ENCODE data around the gene EIF3M.

Gene EIF3M

GRCh38 chr11:32583459-32584271 is at the start of gene EIF3M:
TSS of gene EIF3M (plus strand) at chr11:32583831. CDS start at chr11:32583888, 57 bp downstream.
- no peak for TF ChIP-seq CTCF (IDR thresholded peaks at IDR 0.05; ENCODE audit: borderline replicate concordance, insufficient read depth, low read depth, low read length)
- peak within 1 kb of the TSS; percentile 91 for H3K4me3 ChIP-seq (ENCODE audit: low read depth, low read length)

GRCh38 chr11:32538804-32539203 is 44.8 kb upstream of the EIF3M start:
- TF ChIP-seq CTCF (IDR thresholded peaks at IDR 0.05; ENCODE audit: borderline replicate concordance, insufficient read depth, low read depth, low read length) = no peak

GRCh38 chr11:32549611-32550187 is 33.9 kb upstream of the EIF3M start:
- no peak overlapping the region for H3K4me3 ChIP-seq (ENCODE audit: low read depth, low read length)
- no peak for TF ChIP-seq CTCF (IDR thresholded peaks at IDR 0.05; ENCODE audit: borderline replicate concordance, insufficient read depth, low read depth, low read length)

More at GRCh38 chr11:32538804-32539203, 44.8 kb upstream of the EIF3M start:
- H3K4me3 ChIP-seq (ENCODE audit: low read depth, low read length) = no peak overlapping the region

DNA sequence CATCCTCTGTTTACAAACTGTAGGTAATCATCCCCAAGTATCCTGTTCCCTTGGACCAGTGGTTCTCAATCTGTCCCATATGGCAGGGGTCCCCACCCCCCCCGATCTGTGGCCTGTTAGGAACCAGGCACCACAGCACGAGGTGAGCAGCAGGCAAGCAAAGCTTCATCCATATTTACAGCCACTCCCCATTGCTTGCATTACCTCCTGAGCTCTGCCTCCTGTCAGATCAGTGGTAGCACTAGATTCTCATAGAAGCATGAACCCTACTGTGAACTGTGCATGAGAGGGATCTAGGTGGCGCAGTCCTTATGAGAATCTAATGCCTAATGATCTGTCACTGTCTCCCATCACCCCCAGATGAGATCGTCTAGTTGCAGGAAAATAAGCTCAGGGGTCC is 33.4 kb upstream of the EIF3M start:
- no peak for TF ChIP-seq CTCF (IDR thresholded peaks at IDR 0.05; ENCODE audit: borderline replicate concordance, insufficient read depth, low read depth, low read length)

GRCh38 chr11:32555091-32555490 is 28.5 kb upstream of the EIF3M start:
- TF ChIP-seq CTCF (IDR thresholded peaks at IDR 0.05; ENCODE audit: borderline replicate concordance, insufficient read depth, low read depth, low read length) = no peak
- no peak overlapping the region for H3K4me3 ChIP-seq (ENCODE audit: low read depth, low read length)

More for the DNA sequence above, 33.4 kb upstream of the EIF3M start:
- no peak overlapping the region for H3K4me3 ChIP-seq (ENCODE audit: low read depth, low read length)

- no peak for TF ChIP-seq CTCF (IDR thresholded peaks at IDR 0.05; ENCODE audit: borderline replicate concordance, insufficient read depth, low read depth, low read length)
- no peak overlapping the region for H3K4me3 ChIP-seq (ENCODE audit: low read depth, low read length)
Observed at GRCh38 chr11:32555895-32556294, 27.7 kb upstream of the EIF3M start.

DNA sequence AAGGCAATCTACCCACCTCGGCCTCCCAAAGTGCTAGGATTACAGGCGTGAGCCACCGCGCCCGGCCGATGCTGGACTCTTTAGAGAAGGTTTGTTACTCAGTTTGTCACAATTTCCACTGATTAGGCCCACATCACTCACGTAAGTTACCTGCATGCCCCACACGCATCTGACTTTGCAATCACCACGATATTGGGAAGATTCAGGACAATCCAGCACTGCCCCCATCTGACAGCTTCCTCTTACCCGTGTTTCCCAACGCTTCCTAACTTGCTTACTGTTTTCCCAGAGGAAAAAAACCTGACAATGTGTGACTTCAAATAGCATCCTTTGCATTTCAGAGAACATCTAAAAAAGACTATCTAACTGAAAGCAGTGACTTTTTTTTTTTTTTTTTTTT is 21.8 kb upstream of the EIF3M start:
- TF ChIP-seq CTCF (IDR thresholded peaks at IDR 0.05; ENCODE audit: borderline replicate concordance, insufficient read depth, low read depth, low read length) = no peak
- H3K4me3 ChIP-seq (ENCODE audit: low read depth, low read length) = no peak overlapping the region
